Tibial artery (tissue), 4 donors: ENCODE results near the gene C7orf25.

Source experiments
- DNase-seq, 2 donors: peaks; one replicate each; pipeline ENCODE4 v3.0.0-alpha.2; 2019
- H3K27ac ChIP-seq, 2 donors: fragments of 200-600 bp; sonication (generic) in 1 of 2; 1 replicate in 1 of 2; 2 replicates in 1 of 2; pipeline ENCODE4 v1.5.1; 2018 to 2019; ENCODE audit warnings: mild to moderate bottlenecking in 1 of 2
- H3K27me3 ChIP-seq, 2 donors: fragments of 200-600 bp; sonication (generic) in 1 of 2; one replicate each; pipeline versions ENCODE4 v1.5.1 to v1.6.0; 2016 to 2019
- H3K36me3 ChIP-seq, 3 donors: fragments of 200-600 bp; sonication (generic) in 2 of 3; one replicate each; pipeline ENCODE4 v1.5.1; 2016 to 2019; ENCODE audit warnings: mild to moderate bottlenecking in 2 of 3
- H3K4me1 ChIP-seq, 4 donors: fragments of 200-600 bp; sonication (generic) in 2 of 4; 1 replicate in 3 of 4; 2 replicates in 1 of 4; pipeline ENCODE4 v1.5.1; 2016 to 2019
- H3K4me3 ChIP-seq, 2 donors: fragments of 200-600 bp; sonication (generic) in 1 of 2; 1 replicate in 1 of 2; 2 replicates in 1 of 2; pipeline ENCODE4 v1.5.1; 2018 to 2019; ENCODE audit warnings: mild to moderate bottlenecking in 2 of 2
- H3K9me3 ChIP-seq, 3 donors: fragments of 200-600 bp; sonication (generic) in 1 of 3; one replicate each; pipeline ENCODE4 v1.5.1; 2016 to 2019
- intact Hi-C: fragments of 100-400 bp; cut with DNase I; formaldehyde crosslinking; loops from one replicate; pipeline ENCODE4 v1.15.0; 2023; ENCODE audit warnings: low total_unique reads
- TF ChIP-seq, protein P1 (sequence below), 2 experiments: fragments of 200-600 bp in 1 of 2; fragments of 450-650 bp in 1 of 2; IDR thresholded peaks; one replicate each; pipeline ENCODE4 v1.5.1; 2017 to 2019; ENCODE audit warnings: antibody characterized with exemption in 2 of 2, mild to moderate bottlenecking in 1 of 2, moderate library complexity in 1 of 2

The C7orf25 gene

GRCh38 chr7:42877862-42878261, 34.0 kb downstream of the C7orf25 start:
- Histone ChIP-seq H3K27ac (no peak overlapping the region), H3K36me3 (no peaks in the 10 kb centered on the region), H3K27me3 (peaks cover 0 to 2% of the 10 kb centered on the region in 2 donors), H3K4me1 (no peaks in the 10 kb centered on the region), H3K4me3 (no peak overlapping the region), H3K9me3 (no peaks in the 10 kb centered on the region)
- DNase-seq = no peak
- intact Hi-C loops = no loop called here
- TF ChIP-seq, protein P1, sequence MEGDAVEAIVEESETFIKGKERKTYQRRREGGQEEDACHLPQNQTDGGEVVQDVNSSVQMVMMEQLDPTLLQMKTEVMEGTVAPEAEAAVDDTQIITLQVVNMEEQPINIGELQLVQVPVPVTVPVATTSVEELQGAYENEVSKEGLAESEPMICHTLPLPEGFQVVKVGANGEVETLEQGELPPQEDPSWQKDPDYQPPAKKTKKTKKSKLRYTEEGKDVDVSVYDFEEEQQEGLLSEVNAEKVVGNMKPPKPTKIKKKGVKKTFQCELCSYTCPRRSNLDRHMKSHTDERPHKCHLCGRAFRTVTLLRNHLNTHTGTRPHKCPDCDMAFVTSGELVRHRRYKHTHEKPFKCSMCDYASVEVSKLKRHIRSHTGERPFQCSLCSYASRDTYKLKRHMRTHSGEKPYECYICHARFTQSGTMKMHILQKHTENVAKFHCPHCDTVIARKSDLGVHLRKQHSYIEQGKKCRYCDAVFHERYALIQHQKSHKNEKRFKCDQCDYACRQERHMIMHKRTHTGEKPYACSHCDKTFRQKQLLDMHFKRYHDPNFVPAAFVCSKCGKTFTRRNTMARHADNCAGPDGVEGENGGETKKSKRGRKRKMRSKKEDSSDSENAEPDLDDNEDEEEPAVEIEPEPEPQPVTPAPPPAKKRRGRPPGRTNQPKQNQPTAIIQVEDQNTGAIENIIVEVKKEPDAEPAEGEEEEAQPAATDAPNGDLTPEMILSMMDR (IDR thresholded peaks at IDR 0.05) = no peak

DNA sequence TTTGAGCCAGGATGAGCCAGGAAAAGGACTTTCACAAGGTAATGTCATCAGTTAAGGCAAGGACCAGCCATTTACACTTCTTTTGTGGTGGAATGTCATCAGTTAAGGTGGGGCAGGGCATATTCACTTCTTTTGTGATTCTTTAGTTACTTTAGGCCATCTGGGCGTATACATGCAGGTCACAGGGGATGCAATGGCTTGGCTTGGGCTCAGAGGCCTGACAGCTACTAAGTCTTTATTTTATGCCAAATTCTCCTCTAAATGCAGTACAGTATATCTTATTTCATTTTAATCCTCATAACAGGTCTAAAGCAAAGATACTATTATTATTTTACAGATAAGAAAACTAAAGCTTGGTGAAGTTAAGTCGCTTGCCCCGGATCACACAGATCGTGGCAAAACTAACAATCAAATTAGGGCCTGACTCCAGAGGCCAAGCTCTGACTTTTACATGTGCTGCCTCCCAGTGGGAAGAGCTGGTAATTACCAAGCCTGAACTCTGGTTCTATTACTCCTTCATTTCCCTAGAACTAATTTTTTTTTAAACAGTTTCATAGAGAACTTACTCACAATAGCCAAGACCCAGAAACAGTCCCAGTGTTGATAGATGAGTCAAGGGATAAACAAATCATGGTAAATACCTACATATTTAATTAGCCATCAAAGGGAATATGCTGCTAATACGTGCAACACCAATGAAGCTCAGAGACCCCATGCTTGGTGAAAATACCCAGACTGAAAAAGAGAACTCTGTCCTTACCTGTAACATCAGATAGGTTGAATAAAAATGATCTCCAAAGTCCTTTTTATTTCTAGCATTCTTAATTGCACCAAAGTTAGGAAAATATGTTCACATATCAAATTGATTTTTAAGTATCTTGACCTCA, 35.4 kb downstream of the C7orf25 start:
- Histone ChIP-seq H3K27me3 (peaks cover 0 to 2% of the 10 kb centered on the region in 2 donors), H3K9me3 (no peaks in the 10 kb centered on the region), H3K36me3 (no peaks in the 10 kb centered on the region), H3K27ac (no peak overlapping the region), H3K4me3 (no peak overlapping the region), H3K4me1 (no peaks in the 10 kb centered on the region)
- TF ChIP-seq, protein P1 (IDR thresholded peaks at IDR 0.05) = peak; percentile 66 to 80
- intact Hi-C loops = no loop called here
- DNase-seq = no peak

DNA sequence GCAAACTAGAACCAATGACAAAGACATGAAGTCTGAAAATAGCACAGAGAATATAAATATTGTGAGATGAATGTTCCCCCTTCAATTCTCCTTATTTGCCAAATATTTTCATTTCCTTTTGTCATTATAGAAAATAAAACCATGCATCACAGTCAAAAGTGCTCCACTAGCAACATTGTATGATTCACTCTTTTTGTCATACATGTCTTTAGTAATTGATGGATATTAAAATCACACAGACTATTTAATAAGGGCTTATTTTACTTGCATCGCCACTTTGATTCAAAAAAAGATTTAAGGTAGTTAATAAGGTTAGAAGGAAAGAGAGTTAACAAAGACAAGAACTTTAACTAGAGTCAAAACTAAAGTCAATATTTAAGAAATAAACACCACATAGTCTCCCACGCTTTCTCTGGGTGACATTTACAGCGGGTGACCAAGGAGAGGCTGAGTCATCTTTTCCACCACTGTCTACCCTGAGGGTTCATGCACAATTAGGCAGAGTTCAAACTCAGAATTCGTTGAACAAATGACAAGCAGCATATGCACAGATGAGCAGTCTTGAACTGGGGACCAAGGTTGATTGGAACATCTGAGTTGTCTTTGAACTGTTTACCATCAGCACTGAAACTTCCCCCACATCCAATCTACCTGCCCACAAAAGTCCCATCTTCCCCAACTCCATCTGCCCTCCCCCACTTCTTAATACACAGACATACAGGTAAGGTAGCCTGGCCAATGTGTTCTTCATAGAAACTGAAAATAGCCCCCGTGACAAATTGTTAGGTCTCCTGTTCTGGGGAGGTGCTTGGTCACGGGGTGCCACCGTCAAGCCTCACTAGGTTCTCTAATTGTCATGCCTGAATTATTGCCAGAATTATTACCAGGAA, 42.5 kb downstream of the C7orf25 start:
- Histone ChIP-seq H3K9me3 (peaks cover 0 to 8% (median 0%) of the 10 kb centered on the region in 3 donors), H3K27ac (no peak overlapping the region), H3K27me3 (peaks cover 0 to 7% of the 10 kb centered on the region in 2 donors), H3K36me3 (no peaks in the 10 kb centered on the region), H3K4me3 (no peak overlapping the region), H3K4me1 (peaks cover 0 to 10% (median 3%) of the 10 kb centered on the region in 4 donors)
- no peak for DNase-seq
- intact Hi-C loops = no loop called here
- TF ChIP-seq, protein P1 (IDR thresholded peaks at IDR 0.05) = no peak

DNA sequence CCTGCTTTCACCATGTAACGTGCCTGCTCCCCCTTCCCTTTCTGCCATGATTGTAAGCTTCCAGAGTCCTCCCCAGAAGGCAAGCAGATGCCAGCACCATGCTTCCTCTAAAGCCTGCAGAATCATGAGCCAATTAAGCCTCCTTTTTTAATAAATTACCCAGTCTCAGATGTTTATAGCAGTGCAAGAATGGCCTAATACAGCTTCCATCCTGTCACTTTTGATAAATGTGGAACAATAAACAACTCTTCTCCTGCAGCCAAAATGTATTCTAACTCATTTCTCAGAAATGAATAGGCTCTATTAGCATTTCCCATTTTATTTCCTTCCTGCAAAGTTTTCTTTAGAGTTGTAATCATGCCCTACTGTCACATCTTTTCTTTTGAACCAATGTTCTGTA, 43.4 kb downstream of the C7orf25 start:
- intact Hi-C loops = no loop called here
- no peak overlapping the region for H3K27ac ChIP-seq
- H3K4me1 ChIP-seq = peaks cover 0 to 10% (median 3%) of the 10 kb centered on the region in 4 donors
- no peaks in the 10 kb centered on the region for H3K36me3 ChIP-seq
- H3K9me3 ChIP-seq = peaks cover 0 to 10% (median 0%) of the 10 kb centered on the region in 3 donors
- TF ChIP-seq, protein P1 (IDR thresholded peaks at IDR 0.05) = no peak
- no peak for DNase-seq
- peaks cover 0 to 7% of the 10 kb centered on the region in 2 donors for H3K27me3 ChIP-seq
- no peak overlapping the region for H3K4me3 ChIP-seq
